Calu3 (cell line): ENCODE data around the gene CYP11A1. TPM values are rescaled to one million over a fixed set of nuclear protein-coding genes. Genes with fewer than 3 reads are reported as not detected.

Experiments
- BruUV-seq: library from RNA; stranded (reverse); fragments of 400-500 nt; replicated peaks from 2 replicates; lab custom pipeline; 2021; lab: Mats Ljungman, UMichigan
- CTCF ChIA-PET: fragments of 300-600 bp; sonication (Branson Sonifier 250); formaldehyde crosslinking; loops from one replicate; lab custom pipeline; 2022; ENCODE audit warnings: antibody characterized with exemption; lab: Charles Lee
- DNase-seq: peaks from one replicate; pipeline ENCODE4 v3.0.0; 2022
- H3K27ac Mint-ChIP-seq: one replicate; pipeline ENCODE4 v1.8.0; 2022; ENCODE audit warnings: mixed read lengths; ENCODE audit not compliant: unreplicated experiment
- H3K27me3 Mint-ChIP-seq: one replicate; pipeline ENCODE4 v1.8.0; 2022; ENCODE audit warnings: mixed read lengths; ENCODE audit not compliant: unreplicated experiment
- H3K36me3 Mint-ChIP-seq: one replicate; pipeline ENCODE4 v1.8.0; 2022; ENCODE audit warnings: mild to moderate bottlenecking, moderate library complexity, mixed read lengths; ENCODE audit not compliant: insufficient read depth, unreplicated experiment
- H3K4me1 Mint-ChIP-seq: one replicate; pipeline ENCODE4 v1.8.0; 2022; ENCODE audit warnings: mild to moderate bottlenecking, low read depth, mixed read lengths; ENCODE audit not compliant: unreplicated experiment
- H3K4me3 Mint-ChIP-seq: one replicate; pipeline ENCODE4 v1.8.0; 2022; ENCODE audit warnings: mild to moderate bottlenecking, low read depth, moderate library complexity, mixed read lengths; ENCODE audit not compliant: unreplicated experiment
- H3K9me3 Mint-ChIP-seq: one replicate; pipeline ENCODE4 v1.8.0; 2022; ENCODE audit warnings: low read depth, mixed read lengths; ENCODE audit not compliant: unreplicated experiment
- intact Hi-C: fragments of 100-400 bp; cut with micrococcal nuclease; formaldehyde crosslinking; loops from one replicate; pipeline ENCODE4 v1.10.0; 2022; ENCODE audit not compliant: unreplicated experiment
- total RNA-seq: library from RNA; stranded (reverse); gene quantifications from 2 replicates; pipeline ENCODE4 v1.2.3, GENCODE V29; 2022
- TF ChIP-seq, protein P1 (sequence below): fragments of 200-600 bp; IDR thresholded peaks from one replicate; pipeline ENCODE4 v1.8.0; 2022; ENCODE audit warnings: antibody characterized with exemption; ENCODE audit not compliant: unreplicated experiment

The CYP11A1 gene
- total RNA-seq, 1 experiment from 2014 or later, result not detected

DNA sequence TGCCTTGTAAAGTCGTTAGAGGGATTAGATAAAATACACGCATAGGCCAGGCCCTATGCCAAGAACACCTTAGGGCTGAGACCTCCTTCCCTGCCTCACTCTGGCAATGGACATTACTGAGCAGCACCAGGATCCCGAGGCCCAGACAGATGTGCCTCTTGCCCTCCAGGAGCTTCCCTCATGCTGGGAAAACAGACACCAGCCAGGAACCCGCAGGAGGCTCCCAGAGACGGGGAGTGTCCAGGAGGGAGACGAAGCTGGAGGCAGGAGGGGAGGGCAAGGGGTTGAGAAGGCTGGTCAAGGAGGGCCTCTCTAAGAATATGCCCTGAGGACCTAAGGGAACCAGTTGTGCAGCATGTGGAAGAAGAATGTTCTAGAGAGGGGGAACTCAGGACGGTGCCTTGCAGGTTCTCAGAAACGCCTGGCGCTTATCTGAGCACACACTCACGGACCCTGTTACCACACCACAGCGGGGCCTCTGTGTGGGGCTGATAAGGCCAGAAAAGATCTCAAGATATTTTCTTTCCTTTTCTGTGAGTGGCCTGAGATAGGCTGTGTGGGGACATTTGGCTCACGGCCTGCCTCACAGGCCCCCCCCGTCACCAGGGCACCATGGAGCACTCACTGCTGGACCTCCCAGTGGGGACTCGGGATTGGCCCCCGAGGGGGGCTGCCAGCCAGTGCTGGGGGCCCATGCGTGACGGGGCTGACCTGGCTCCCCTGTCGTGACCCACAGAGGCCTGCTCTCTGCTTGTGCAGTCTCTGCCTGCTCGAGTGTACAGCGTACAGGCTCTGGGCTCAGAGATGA is 22.0 kb upstream of the CYP11A1 start:
- peaks cover under 1% of the 10 kb centered on the region for H3K36me3 Mint-ChIP-seq
- intact Hi-C loops, result no loop called here
- no TSS peak for BruUV-seq
- no peak overlapping the region for H3K27ac Mint-ChIP-seq
- no peak overlapping the region for H3K4me3 Mint-ChIP-seq
- TF ChIP-seq, protein P1, sequence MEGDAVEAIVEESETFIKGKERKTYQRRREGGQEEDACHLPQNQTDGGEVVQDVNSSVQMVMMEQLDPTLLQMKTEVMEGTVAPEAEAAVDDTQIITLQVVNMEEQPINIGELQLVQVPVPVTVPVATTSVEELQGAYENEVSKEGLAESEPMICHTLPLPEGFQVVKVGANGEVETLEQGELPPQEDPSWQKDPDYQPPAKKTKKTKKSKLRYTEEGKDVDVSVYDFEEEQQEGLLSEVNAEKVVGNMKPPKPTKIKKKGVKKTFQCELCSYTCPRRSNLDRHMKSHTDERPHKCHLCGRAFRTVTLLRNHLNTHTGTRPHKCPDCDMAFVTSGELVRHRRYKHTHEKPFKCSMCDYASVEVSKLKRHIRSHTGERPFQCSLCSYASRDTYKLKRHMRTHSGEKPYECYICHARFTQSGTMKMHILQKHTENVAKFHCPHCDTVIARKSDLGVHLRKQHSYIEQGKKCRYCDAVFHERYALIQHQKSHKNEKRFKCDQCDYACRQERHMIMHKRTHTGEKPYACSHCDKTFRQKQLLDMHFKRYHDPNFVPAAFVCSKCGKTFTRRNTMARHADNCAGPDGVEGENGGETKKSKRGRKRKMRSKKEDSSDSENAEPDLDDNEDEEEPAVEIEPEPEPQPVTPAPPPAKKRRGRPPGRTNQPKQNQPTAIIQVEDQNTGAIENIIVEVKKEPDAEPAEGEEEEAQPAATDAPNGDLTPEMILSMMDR, result no peak
- peaks cover 2% of the 10 kb centered on the region for H3K9me3 Mint-ChIP-seq
- DNase-seq, result no peak
- CTCF ChIA-PET, result interaction anchor here (0.5 to 0.8 kb wide), 3 partner anchors 8 to 45 kb away, joined by 3 to 6 read pairs (median 3); partner anchors contain the start of gene SEMA7A
- peaks cover 76% of the 10 kb centered on the region for H3K4me1 Mint-ChIP-seq
- H3K27me3 Mint-ChIP-seq, result no peaks in the 10 kb centered on the region

DNA sequence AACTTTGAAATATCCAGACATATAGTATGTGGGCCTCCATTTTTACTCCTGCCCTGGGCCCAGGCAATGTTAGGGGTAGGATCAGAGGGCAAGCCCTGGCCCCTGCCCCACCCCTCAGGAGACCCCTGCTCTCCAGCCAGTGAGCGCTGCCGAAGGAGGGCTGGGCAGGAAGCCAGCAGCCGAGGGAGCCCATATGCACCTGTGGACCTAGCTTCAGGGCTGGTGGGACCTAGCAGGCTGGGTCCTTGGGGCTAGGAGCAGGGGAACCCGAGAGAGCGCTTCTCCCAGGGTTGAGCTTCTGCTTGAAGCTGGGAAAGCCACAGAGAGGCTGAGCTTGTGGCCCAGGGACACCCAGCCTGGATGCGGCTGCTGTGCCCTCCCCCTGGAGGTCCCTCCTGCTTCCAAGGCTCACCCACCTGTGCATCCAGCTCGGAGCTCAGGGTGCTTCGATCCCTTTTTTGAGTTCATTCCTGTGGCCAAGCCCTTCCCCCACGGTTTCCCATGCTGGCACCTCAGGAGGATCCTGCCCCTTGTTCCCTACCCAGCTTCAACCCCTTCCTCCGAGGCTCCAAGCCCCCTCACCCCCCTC is 21.0 kb upstream of the CYP11A1 start:
- Mint-ChIP-seq H3K27ac (no peak overlapping the region), H3K36me3 (peaks cover 10% of the 10 kb centered on the region), H3K27me3 (no peaks in the 10 kb centered on the region), H3K9me3 (peaks cover 2% of the 10 kb centered on the region), H3K4me3 (no peak overlapping the region), H3K4me1 (peaks cover 79% of the 10 kb centered on the region)
- CTCF ChIA-PET, result interaction anchor here (0.5 to 0.8 kb wide), 4 partner anchors 9 to 94 kb away, joined by 3 to 6 read pairs (median 3); partner anchors contain the start of gene SEMA7A
- TF ChIP-seq, protein P1, result no peak
- intact Hi-C loops, result loop anchor here (1.0 kb wide), 1 partner anchor 9 kb away; no protein-coding TSS in a partner anchor
- BruUV-seq, result no TSS peak
- DNase-seq, result no peak

DNA sequence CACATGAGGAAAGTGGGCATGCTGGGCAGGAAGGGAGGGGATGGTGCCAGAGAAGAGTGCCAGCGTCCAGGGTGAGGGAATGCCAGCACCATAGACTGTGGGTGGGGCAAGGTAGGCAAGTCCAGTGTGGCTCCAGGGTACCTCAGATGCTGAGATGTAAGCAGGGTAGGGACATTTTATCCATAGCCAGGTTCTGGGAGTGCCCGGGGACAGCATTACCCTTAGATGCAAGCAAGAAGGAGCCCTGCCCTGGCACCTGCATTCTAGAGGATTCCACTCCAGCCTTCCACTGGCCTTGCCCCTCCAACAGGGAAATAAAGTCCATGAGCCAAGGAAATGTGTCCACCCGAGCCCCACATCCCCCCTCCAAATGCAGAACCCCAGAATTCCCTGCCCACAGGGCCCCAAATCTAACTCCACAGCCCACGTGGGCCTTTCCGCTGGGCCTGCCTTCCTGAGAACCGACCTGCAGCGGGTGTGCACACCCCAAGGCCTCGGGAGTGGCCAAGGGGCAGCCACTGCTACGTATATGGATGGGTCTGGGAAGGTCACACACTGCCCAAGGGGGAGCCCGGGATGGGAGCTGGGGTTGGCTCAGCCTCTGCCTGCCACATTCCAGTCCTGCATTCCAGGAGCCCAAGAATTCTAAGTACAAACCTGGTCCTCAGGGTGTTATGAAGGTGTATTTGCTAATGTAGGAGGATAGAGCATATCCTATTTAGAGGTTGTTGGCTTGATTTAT is 20.3 kb upstream of the CYP11A1 start:
- Mint-ChIP-seq H3K9me3 (peaks cover 2% of the 10 kb centered on the region), H3K36me3 (peaks cover 13% of the 10 kb centered on the region), H3K4me3 (no peak overlapping the region), H3K27me3 (no peaks in the 10 kb centered on the region), H3K4me1 (peaks cover 86% of the 10 kb centered on the region), H3K27ac (no peak overlapping the region)
- no peak for DNase-seq
- CTCF ChIA-PET, result no interaction called here
- TF ChIP-seq, protein P1, result no peak
- intact Hi-C loops, result loop anchor here (1.0 kb wide), 1 partner anchor 10 kb away; no protein-coding TSS in a partner anchor
- BruUV-seq, result no TSS peak

DNA sequence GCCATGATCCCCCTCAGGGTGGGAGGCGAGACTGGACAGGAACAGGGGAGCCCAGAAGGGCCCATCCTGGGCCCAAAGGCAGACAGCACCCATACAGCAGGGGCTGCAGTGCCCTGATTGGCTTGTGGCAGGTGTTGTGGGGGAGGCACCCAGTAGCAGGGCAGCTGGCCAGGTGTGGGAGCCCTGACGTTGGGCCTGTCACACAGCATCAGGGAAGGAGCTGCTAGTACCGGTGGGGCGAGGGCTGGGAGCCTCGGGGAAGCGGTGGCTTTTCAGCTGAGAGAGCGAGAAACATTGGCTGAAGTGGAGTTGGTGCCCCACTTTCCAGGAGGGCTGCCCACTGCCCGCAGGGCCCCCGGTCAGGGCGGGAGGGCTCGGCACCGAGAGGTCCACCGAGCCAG is 19.7 kb upstream of the CYP11A1 start:
- Mint-ChIP-seq H3K9me3 (peaks cover 2% of the 10 kb centered on the region), H3K4me1 (peaks cover 87% of the 10 kb centered on the region), H3K4me3 (no peak overlapping the region), H3K36me3 (peaks cover 15% of the 10 kb centered on the region), H3K27ac (no peak overlapping the region), H3K27me3 (no peaks in the 10 kb centered on the region)
- BruUV-seq, result no TSS peak
- CTCF ChIA-PET, result no interaction called here
- TF ChIP-seq, protein P1, result no peak
- intact Hi-C loops, result no loop called here
- no peak for DNase-seq
